K562 (cell line): ENCODE measurements around the gene OOSP1. TPM values are rescaled to one million over a fixed set of nuclear protein-coding genes. Genes with fewer than 3 reads are reported as not detected.
A peak's percentile ranks its signal among the peaks of the same experiment; 100 is the strongest.
"Not testable (repeated sequence)": the region's sequence is repeated elsewhere in the genome, so short reads cannot be mapped to it uniquely, and the experiment has no call there.

Source experiments
- ATAC-seq: fragments of 200-7000 bp; cut with Tn5 transposase; 3 replicates; pipeline ENCODE4 v1.9.1; 2020; ENCODE audit warnings: moderate library complexity
- BruUV-seq: library from RNA; stranded (reverse); fragments of 400-500 nt; replicated peaks from 2 replicates; lab custom pipeline; 2021; lab: Mats Ljungman, UMichigan
- CTCF ChIA-PET: fragments of 300-600 bp; formaldehyde crosslinking; extraction: SDS; loops from one replicate; lab custom pipeline; 2021; ENCODE audit warnings: low intra/inter-chr PET ratio; lab: Yijun Ruan, JAX
- POLR2A ChIA-PET: fragments of 300-600, 350-650 bp; sonication (Branson Sonifier 250); formaldehyde crosslinking; extraction: SDS; loops from one replicate; lab custom pipeline; 2021; ENCODE audit warnings: antibody characterized with exemption, inconsistent platforms; lab: Yijun Ruan, JAX
- DNase-seq, 4 experiments: peaks; one replicate each; pipeline versions ENCODE4 v3.0.0 to v3.0.0-alpha.2; 2011 to 2018; ENCODE audit warnings: low spot score in 3 of 4, mixed read lengths in 3 of 4; ENCODE audit errors: extremely low read depth in 1 of 4
- FAIRE-seq: peaks from 2 replicates; lab custom pipeline; 2011; peaks lifted over from hg19 to GRCh38; lab: Jason Lieb, UNC
- H2AFZ ChIP-seq: 2 replicates; pipeline ENCODE4 v1.6.0; 2011; ENCODE audit warnings: low read depth, low read length, control low read depth, inconsistent platforms
- H3K27ac ChIP-seq: fragments of 200-600 bp; 3 replicates; pipeline ENCODE4 v1.8.0; 2011; ENCODE audit warnings: low read depth, mild to moderate bottlenecking, control low read depth, inconsistent platforms, low read length, moderate library complexity, mixed read lengths; ENCODE audit errors: extremely low read depth
- H3K27me3 ChIP-seq, 2 experiments: fragments of 300-600 bp in 1 of 2; 2 replicates in 1 of 2; 3 replicates in 1 of 2; pipeline versions ENCODE4 v1.6.0 to v1.8.0; 2011; ENCODE audit warnings: inconsistent platforms in 2 of 2, low read length in 2 of 2, mild to moderate bottlenecking in 1 of 2, mixed read lengths in 1 of 2, moderate library complexity in 1 of 2; ENCODE audit not compliant: control insufficient read depth in 2 of 2, insufficient read depth in 2 of 2
- H3K36me3 ChIP-seq: fragments of 300-600 bp; 3 replicates; pipeline ENCODE4 v1.8.0; 2011; ENCODE audit warnings: mild to moderate bottlenecking, low read length, inconsistent platforms; ENCODE audit not compliant: control insufficient read depth, insufficient read depth
- H3K4me1 ChIP-seq, 2 experiments: fragments of 200-600 bp in 1 of 2; replicated peaks in 1 of 2; 2 replicates in 1 of 2; 3 replicates in 1 of 2; pipeline versions ENCODE4 v1.5.1 to v1.8.0; 2011; ENCODE audit warnings: inconsistent platforms in 2 of 2, low read length in 2 of 2, mild to moderate bottlenecking in 1 of 2, mixed read lengths in 1 of 2, moderate library complexity in 1 of 2; ENCODE audit not compliant: control insufficient read depth in 2 of 2, insufficient read depth in 2 of 2
- H3K4me2 ChIP-seq: 2 replicates; pipeline ENCODE4 v1.6.1; 2011; ENCODE audit warnings: low read length, control low read depth, inconsistent platforms, mixed read lengths; ENCODE audit not compliant: insufficient read depth
- H3K4me3 ChIP-seq: fragments of 200-600 bp; sonication (generic), shearing (Covaris generic); 2 replicates; pipeline ENCODE4 v1.5.1; 2016; ENCODE audit warnings: control low read depth, inconsistent platforms
- H3K79me2 ChIP-seq: fragments of 200-600 bp; 3 replicates; pipeline ENCODE4 v1.8.0; 2011; ENCODE audit warnings: low read length, inconsistent platforms; ENCODE audit not compliant: control insufficient read depth, insufficient read depth
- H3K9ac ChIP-seq, 2 experiments: 2 replicates each; pipeline versions ENCODE4 v1.6.0 to v1.6.1; 2011; ENCODE audit warnings: low read depth in 2 of 2, low read length in 2 of 2, control low read depth in 1 of 2, inconsistent platforms in 1 of 2, mild to moderate bottlenecking in 1 of 2, mixed read lengths in 1 of 2; ENCODE audit not compliant: insufficient read depth in 1 of 2
- H3K9me1 ChIP-seq: one replicate; pipeline ENCODE4 v1.6.0; 2011; ENCODE audit warnings: inconsistent platforms, mild to moderate bottlenecking, low read length, moderate library complexity; ENCODE audit not compliant: control insufficient read depth, insufficient read depth
- H3K9me3 ChIP-seq: replicated peaks from 2 replicates; pipeline ENCODE4 v1.5.1; 2011; ENCODE audit warnings: low read depth, low read length, inconsistent platforms; ENCODE audit not compliant: control insufficient read depth, insufficient read depth
- H4K20me1 ChIP-seq: replicated peaks from 2 replicates; pipeline ENCODE4 v1.6.1; 2011; ENCODE audit warnings: low read length, inconsistent platforms, mixed read lengths; ENCODE audit not compliant: control insufficient read depth, insufficient read depth
- BCOR ChIP-seq: fragments of 450-650 bp; IDR thresholded peaks from 2 replicates; pipeline ENCODE4 v1.6.1; 2016
- FOSL1 ChIP-seq: fragments of 200-800 bp; sonication (Bioruptor generic); conservative IDR thresholded peaks from 2 replicates; pipeline ENCODE4 v1.6.1; 2016; ENCODE audit warnings: missing genetic modification characterization, missing compliant biosample characterization
- HNRNPUL1 ChIP-seq: fragments of 200-400 bp; formaldehyde crosslinking; IDR thresholded peaks from 2 replicates; pipeline ENCODE4 v1.6.1; 2017; ENCODE audit warnings: low read length
- RBM25 ChIP-seq: fragments of 200-400 bp; formaldehyde crosslinking; IDR thresholded peaks from 2 replicates; pipeline ENCODE4 v1.6.1; 2018; ENCODE audit warnings: low read length, low read depth, moderate library complexity; ENCODE audit not compliant: severe bottlenecking
- ZNF146 ChIP-seq: IDR thresholded peaks from one replicate; pipeline ENCODE4 v1.6.1; 2018; ENCODE audit warnings: missing compliant biosample characterization; ENCODE audit not compliant: unreplicated experiment
- WGBS: fragments of 100-300 bp; shearing (Covaris generic); methylation state at CpG from one replicate; pipeline ENCODE4 v1.1.6; 2016; ENCODE audit warnings: low coverage, mixed read lengths; ENCODE audit not compliant: insufficient coverage; ENCODE audit errors: missing lambda C conversion rate; 5-methylcytosine and 5-hydroxymethylcytosine counted together
- in situ Hi-C: fragments of 300-500 bp; cut with MboI; formaldehyde crosslinking; loops from 4 replicates; pipeline ENCODE4 v1.15.0; 2018; ENCODE audit warnings: inconsistent platforms, mixed read lengths
- intact Hi-C: fragments of 100-400 bp; cut with micrococcal nuclease; formaldehyde crosslinking; loops from 2 replicates; pipeline ENCODE4 v1.14.2; 2022
- polyA plus RNA-seq, 8 experiments: library from polyadenylated mRNA; depleted of rRNA in 4 of 8; stranded (reverse) in 5 of 8; unstranded in 3 of 8; fragments of >200 nt; fragmentation: Nextera tagmentation in 2 of 8; fragmentation: Illumina TruSeq in 1 of 8; extraction: Ambion mirVana in 2 of 8; extraction: Trizol in 1 of 8; gene quantifications; 2 replicates each; pipeline versions ENCODE4 v1.2.1 to v1.2.3, GENCODE V29; 2011 to 2014; ENCODE audit warnings: inconsistent platforms in 1 of 8, missing spikeins in 1 of 8
- total RNA-seq, 7 experiments: library from RNA; depleted of rRNA in 6 of 7; stranded (reverse); fragments of >200 nt in 6 of 7; fragmentation: Illumina TruSeq in 2 of 7; extraction: Trizol in 2 of 7; gene quantifications; 2 replicates each; pipeline versions ENCODE4 v1.2.1 to v1.2.3, GENCODE V29; 2011 to 2021; ENCODE audit warnings: low replicate concordance in 1 of 7
- TF ChIP-seq, protein P1 (sequence below): fragments of 250-450 bp; sonication (Bioruptor Pico); IDR thresholded peaks from 2 replicates; pipeline ENCODE4 v1.8.0; 2022; ENCODE audit warnings: inconsistent platforms, mild to moderate bottlenecking, moderate library complexity, borderline replicate concordance

The OOSP1 gene
- total and polyA plus RNA-seq, 9 of the 15 experiments (the other 6 are each of a cell fraction or from before 2014, with no cell fraction given) = 0.14 to 3.0 (median 0.61) TPM

DNA sequence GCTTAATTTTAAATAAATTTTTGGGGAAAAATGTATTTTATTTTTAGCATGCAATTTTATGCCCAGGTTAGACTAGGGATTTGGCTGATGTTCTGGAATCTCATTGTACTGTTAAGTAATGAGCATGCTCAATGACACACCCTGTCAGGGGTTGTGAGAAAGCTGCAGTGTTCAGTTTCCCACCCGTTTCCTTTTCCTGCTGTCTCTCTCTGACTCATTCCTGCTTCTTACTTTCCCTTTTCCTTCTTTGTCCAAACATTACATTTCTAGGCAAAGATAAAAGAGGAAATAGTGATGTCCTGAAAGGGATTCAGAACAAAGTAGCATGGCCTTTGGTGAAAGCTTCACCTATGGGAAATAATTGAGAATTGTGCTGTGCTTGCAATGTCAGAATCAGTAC, 36.9 kb upstream of the OOSP1 start (continued):
- TF ChIP-seq FOSL1 (tag) = peak; percentile 63
- TF ChIP-seq, protein P1, sequence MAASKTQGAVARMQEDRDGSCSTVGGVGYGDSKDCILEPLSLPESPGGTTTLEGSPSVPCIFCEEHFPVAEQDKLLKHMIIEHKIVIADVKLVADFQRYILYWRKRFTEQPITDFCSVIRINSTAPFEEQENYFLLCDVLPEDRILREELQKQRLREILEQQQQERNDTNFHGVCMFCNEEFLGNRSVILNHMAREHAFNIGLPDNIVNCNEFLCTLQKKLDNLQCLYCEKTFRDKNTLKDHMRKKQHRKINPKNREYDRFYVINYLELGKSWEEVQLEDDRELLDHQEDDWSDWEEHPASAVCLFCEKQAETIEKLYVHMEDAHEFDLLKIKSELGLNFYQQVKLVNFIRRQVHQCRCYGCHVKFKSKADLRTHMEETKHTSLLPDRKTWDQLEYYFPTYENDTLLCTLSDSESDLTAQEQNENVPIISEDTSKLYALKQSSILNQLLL = no peak
- TF ChIP-seq HNRNPUL1 = no peak

DNA sequence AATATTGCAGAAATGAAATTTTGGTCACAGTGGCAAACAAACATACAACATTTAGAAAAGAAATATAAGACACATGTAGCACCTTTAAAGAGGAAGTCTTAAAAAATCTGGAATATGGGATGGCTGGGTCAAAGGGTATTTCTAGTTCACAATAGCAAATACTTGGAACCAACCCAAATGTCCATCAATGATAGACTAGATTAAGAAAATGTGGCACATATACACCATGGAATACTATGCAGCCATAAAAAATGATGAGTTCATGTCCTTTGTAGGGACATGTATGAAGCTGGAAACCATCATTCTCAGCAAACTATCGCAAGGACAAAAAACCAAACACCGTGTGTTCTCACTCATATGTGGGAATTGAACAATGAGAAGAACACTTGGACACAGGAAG, 34.7 kb upstream of the OOSP1 start:
- H3K9me3 ChIP-seq, H3K27me3 ChIP-seq, H4K20me1 ChIP-seq, intact Hi-C loops, H3K36me3 ChIP-seq, CTCF ChIA-PET, H3K79me2 ChIP-seq, ATAC-seq, H2AFZ ChIP-seq, H3K4me3 ChIP-seq, H3K9me1 ChIP-seq, H3K4me1 ChIP-seq, H3K27ac ChIP-seq, BruUV-seq, FAIRE-seq, H3K9ac ChIP-seq, DNase-seq, H3K4me2 ChIP-seq, in situ Hi-C loops: not testable (repeated sequence)
- 86% methylated on average over 2 of the region's 2 CpGs for WGBS
- POLR2A ChIA-PET = interaction anchor here (0.8 kb wide), 1 partner anchor 9 kb away, joined by 3 read pairs; no protein-coding TSS in a partner anchor
- TF ChIP-seq RBM25 (peak; percentile 34), ZNF146 (peak; percentile 69), BCOR (peak; percentile 74)
